Right lobe of liver (tissue), 6 donors: Measurements from ENCODE around the gene DLD. TPM values are rescaled to one million over a fixed set of nuclear protein-coding genes. Genes with fewer than 3 reads are reported as not detected.

Experiments used
- ATAC-seq, 4 donors: fragments of 200-7000 bp; cut with Tn5 transposase; one replicate each; pipeline ENCODE4 v1.9.1; 2020; ENCODE audit warnings: mild to moderate bottlenecking in 4 of 4, moderate library complexity in 4 of 4
- DNase-seq, 3 donors: peaks; one replicate each; pipeline ENCODE4 v3.0.0-alpha.2; 2020
- H3K27ac ChIP-seq, 3 donors: fragments of 200-600 bp; one replicate each; pipeline ENCODE4 v1.8.0; 2022
- H3K27me3 ChIP-seq, 2 donors: fragments of 200-600 bp; one replicate each; pipeline ENCODE4 v1.8.0; 2022
- H3K36me3 ChIP-seq, 4 donors: fragments of 200-600 bp; sonication (generic) in 1 of 4; one replicate each; pipeline versions ENCODE4 v1.5.1 to v1.8.0; 2017 to 2022; ENCODE audit warnings: control low read depth in 1 of 4
- H3K4me1 ChIP-seq, 4 donors: fragments of 200-600 bp; sonication (generic) in 1 of 4; one replicate each; pipeline versions ENCODE4 v1.5.1 to v1.8.0; 2017 to 2022; ENCODE audit warnings: control low read depth in 1 of 4
- H3K4me3 ChIP-seq, 3 donors: fragments of 200-600 bp; one replicate each; pipeline ENCODE4 v1.8.0; 2022
- H3K9me3 ChIP-seq, 4 donors: fragments of 200-600 bp; sonication (generic) in 1 of 4; one replicate each; pipeline versions ENCODE4 v1.5.1 to v1.8.0; 2017 to 2022; ENCODE audit warnings: control low read depth in 1 of 4
- CTCF ChIP-seq, 4 donors: fragments of 200-600 bp in 3 of 4; fragments of 450-650 bp in 1 of 4; IDR thresholded peaks; one replicate each; pipeline versions ENCODE4 v1.5.1 to v1.8.0; 2016 to 2022; ENCODE audit warnings: antibody characterized with exemption in 4 of 4, mild to moderate bottlenecking in 2 of 4
- POLR2A ChIP-seq: fragments of 450-650 bp; IDR thresholded peaks from one replicate; pipeline ENCODE4 v1.6.1; 2017; ENCODE audit warnings: antibody characterized with exemption, mild to moderate bottlenecking
- WGBS: methylation state at CpG from one replicate; pipeline ENCODE4 v1.1.6; 2018; ENCODE audit warnings: low coverage, low lambda C conversion rate; ENCODE audit not compliant: insufficient coverage; ENCODE audit errors: missing lambda C conversion rate; 5-methylcytosine and 5-hydroxymethylcytosine counted together
- intact Hi-C, 2 donors: fragments of 100-400 bp; cut with DNase I; formaldehyde crosslinking; loops; one replicate each; pipeline versions ENCODE4 v1.11.2 to v1.14.1; 2022
- total RNA-seq, 6 experiments: library from RNA; depleted of rRNA in 2 of 6; stranded (reverse); fragments of >200 nt in 2 of 6; fragmentation: NEBNext Ultra II Directional in 3 of 6; extraction: Animal tissue kit (Norgen Biotek cat#: 25700) in 3 of 6; gene quantifications; one replicate each; pipeline versions ENCODE4 v1.1.0 to v1.2.4, GENCODE V29; 2016 to 2023
- donor health status: DM: no; HTN: yes; CAD: no.
- donor health status: DM: no; HTN: no; CAD: no.
- donor health status: DM: no; HTN: no; CAD: no.
- donor health status: DM: no; HTN: yes; CAD: no.
- donor health status: DM: no; HTN: yes; CAD: no.

The DLD gene
- total RNA-seq, 6 experiments from 2014 or later, result 51.5 to 69.4 (median 61.0) TPM

GRCh38 chr7:107943018-107943417 is 52.0 kb downstream of the DLD start:
- H3K27ac ChIP-seq, result no peak overlapping the region
- intact Hi-C loops, result no loop called here
- no peak overlapping the region for H3K4me3 ChIP-seq
- DNase-seq, result no peak
- no peaks in the 10 kb centered on the region for H3K27me3 ChIP-seq
- H3K4me1 ChIP-seq, result no peaks in the 10 kb centered on the region
- H3K36me3 ChIP-seq, result peaks cover 0 to 5% (median 0%) of the 10 kb centered on the region in 4 donors
- no peaks in the 10 kb centered on the region for H3K9me3 ChIP-seq
- WGBS, result 72% methylated on average over 4 of the region's 4 CpGs
- no peak for ATAC-seq
- TF ChIP-seq POLR2A, result no peak
- no peak for TF ChIP-seq CTCF (IDR thresholded peaks at IDR 0.05)

- Histone ChIP-seq H3K36me3 (peaks cover 0 to 5% (median 0%) of the 10 kb centered on the region in 4 donors), H3K4me1 (peaks cover 0 to 14% (median 3%) of the 10 kb centered on the region in 4 donors), H3K27me3 (no peaks in the 10 kb centered on the region), H3K9me3 (no peaks in the 10 kb centered on the region), H3K27ac (no peak overlapping the region), H3K4me3 (no peak overlapping the region)
- DNase-seq (no peak), ATAC-seq (no peak)
- TF ChIP-seq CTCF (IDR thresholded peaks at IDR 0.05) (no peak), POLR2A (no peak)
- intact Hi-C loops, result no loop called here
- WGBS, result 70% methylated on average over 3 of the region's 3 CpGs
Measured at GRCh38 chr7:107944411-107945169, 53.6 kb downstream of the DLD start.

- ATAC-seq (no peak), DNase-seq (no peak)
- no peaks in the 10 kb centered on the region for H3K9me3 ChIP-seq
- no peak for TF ChIP-seq POLR2A
- peaks cover 0 to 17% (median 3%) of the 10 kb centered on the region in 4 donors for H3K4me1 ChIP-seq
- intact Hi-C loops, result no loop called here
- WGBS, result 76% methylated on average over 2 of the region's 2 CpGs
- peaks cover 0 to 5% (median 0%) of the 10 kb centered on the region in 4 donors for H3K36me3 ChIP-seq
- no peak overlapping the region for H3K27ac ChIP-seq
- no peaks in the 10 kb centered on the region for H3K27me3 ChIP-seq
- no peak overlapping the region for H3K4me3 ChIP-seq
Measured at GRCh38 chr7:107945332-107945731, 54.3 kb downstream of the DLD start.

GRCh38 chr7:107946451-107946850 is 55.5 kb downstream of the DLD start:
- peaks cover 0 to 17% (median 3%) of the 10 kb centered on the region in 4 donors for H3K4me1 ChIP-seq
- H3K27me3 ChIP-seq, result no peaks in the 10 kb centered on the region
- no peak overlapping the region for H3K4me3 ChIP-seq
- DNase-seq (no peak), ATAC-seq (no peak)
- 78% methylated on average over 2 of the region's 2 CpGs for WGBS
- no peaks in the 10 kb centered on the region for H3K9me3 ChIP-seq
- intact Hi-C loops, result no loop called here
- H3K36me3 ChIP-seq, result peaks cover 0 to 5% (median 0%) of the 10 kb centered on the region in 4 donors
- TF ChIP-seq POLR2A (no peak), CTCF (IDR thresholded peaks at IDR 0.05) (no peak)
- H3K27ac ChIP-seq, result no peak overlapping the region

GRCh38 chr7:107946881-107947280 is 55.9 kb downstream of the DLD start:
- H3K27me3 ChIP-seq, result no peaks in the 10 kb centered on the region
- no peak for DNase-seq
- TF ChIP-seq POLR2A (no peak), CTCF (IDR thresholded peaks at IDR 0.05) (no peak)
- H3K4me3 ChIP-seq, result no peak overlapping the region
- peaks cover 0 to 17% (median 3%) of the 10 kb centered on the region in 4 donors for H3K4me1 ChIP-seq
- ATAC-seq, result no peak
- no peak overlapping the region for H3K27ac ChIP-seq
- 76% methylated on average over 4 of the region's 6 CpGs for WGBS
- H3K9me3 ChIP-seq, result no peaks in the 10 kb centered on the region
- intact Hi-C loops, result no loop called here
- peaks cover 0 to 5% (median 0%) of the 10 kb centered on the region in 4 donors for H3K36me3 ChIP-seq
